ENCODE measurements around the gene PLCXD1.

- TF ChIP-seq, protein P1, sequence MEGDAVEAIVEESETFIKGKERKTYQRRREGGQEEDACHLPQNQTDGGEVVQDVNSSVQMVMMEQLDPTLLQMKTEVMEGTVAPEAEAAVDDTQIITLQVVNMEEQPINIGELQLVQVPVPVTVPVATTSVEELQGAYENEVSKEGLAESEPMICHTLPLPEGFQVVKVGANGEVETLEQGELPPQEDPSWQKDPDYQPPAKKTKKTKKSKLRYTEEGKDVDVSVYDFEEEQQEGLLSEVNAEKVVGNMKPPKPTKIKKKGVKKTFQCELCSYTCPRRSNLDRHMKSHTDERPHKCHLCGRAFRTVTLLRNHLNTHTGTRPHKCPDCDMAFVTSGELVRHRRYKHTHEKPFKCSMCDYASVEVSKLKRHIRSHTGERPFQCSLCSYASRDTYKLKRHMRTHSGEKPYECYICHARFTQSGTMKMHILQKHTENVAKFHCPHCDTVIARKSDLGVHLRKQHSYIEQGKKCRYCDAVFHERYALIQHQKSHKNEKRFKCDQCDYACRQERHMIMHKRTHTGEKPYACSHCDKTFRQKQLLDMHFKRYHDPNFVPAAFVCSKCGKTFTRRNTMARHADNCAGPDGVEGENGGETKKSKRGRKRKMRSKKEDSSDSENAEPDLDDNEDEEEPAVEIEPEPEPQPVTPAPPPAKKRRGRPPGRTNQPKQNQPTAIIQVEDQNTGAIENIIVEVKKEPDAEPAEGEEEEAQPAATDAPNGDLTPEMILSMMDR (conservative IDR thresholded peaks at IDR 0.05 in 1 of 2, IDR thresholded peaks at IDR 0.05 in 1 of 2; ENCODE audit: extremely low read depth in 1 of 2, insufficient read depth in 1 of 2, low read depth in 1 of 2, low read length in 2 of 2) = no peak
- no peak for TF ChIP-seq EZH2 (IDR thresholded peaks at IDR 0.05; ENCODE audit: borderline replicate concordance, low read length)
These were observed 53.2 kb downstream of the PLCXD1 start for GRCh38 chrX:334331-334891.
